HG03520 (cell line): ENCODE measurements around the gene NPLOC4.

Experiments
- ATAC-seq: cut with Tn5 transposase; IDR thresholded peaks from one replicate; pipeline ENCODE4 v1.9.1; 2021; ENCODE audit warnings: mild to moderate bottlenecking, moderate library complexity; ENCODE audit not compliant: unreplicated experiment

Gene NPLOC4

GRCh38 chr17:81509972-81510784 lies 126.7 kb downstream of the NPLOC4 start:
- ATAC-seq: no peak

- no peak for ATAC-seq
These were observed 127.5 kb downstream of the NPLOC4 start for GRCh38 chr17:81509207-81509971.

- ATAC-seq: no peak
These were observed 128.2 kb downstream of the NPLOC4 start for GRCh38 chr17:81508639-81509206.
